Fibroblast of pulmonary artery (primary cell): Measurements from ENCODE around the gene PDCD7.

Experiments used
- DNase-seq: peaks from one replicate; pipeline ENCODE4 v3.0.0-alpha.2; 2010; ENCODE audit warnings: low read depth
- H3K4me3 ChIP-seq: replicated peaks from 2 replicates; pipeline ENCODE4 v1.5.1; 2011; ENCODE audit warnings: low read depth, mild to moderate bottlenecking, control low read depth, low read length, moderate library complexity
- CTCF ChIP-seq: IDR thresholded peaks from 2 replicates; pipeline ENCODE4 v1.5.1; 2011; ENCODE audit warnings: mild to moderate bottlenecking, control low read depth, low read length, inconsistent platforms; ENCODE audit errors: missing control alignments

Gene PDCD7

GRCh38 chr15:65089206-65089824 lies 44.3 kb downstream of the PDCD7 start:
- DNase-seq: peak; percentile 74
- no peak for TF ChIP-seq CTCF
- H3K4me3 ChIP-seq: no peak overlapping the region

GRCh38 chr15:65088643-65089021 lies 45.0 kb downstream of the PDCD7 start:
- DNase-seq: no peak
- H3K4me3 ChIP-seq: no peak overlapping the region
- TF ChIP-seq CTCF: no peak

GRCh38 chr15:65087873-65088642 lies 45.5 kb downstream of the PDCD7 start:
- no peak for DNase-seq
- no peak for TF ChIP-seq CTCF
- H3K4me3 ChIP-seq: no peak overlapping the region

GRCh38 chr15:65087411-65087810 lies 46.2 kb downstream of the PDCD7 start:
- no peak for TF ChIP-seq CTCF
- no peak for DNase-seq
- no peak overlapping the region for H3K4me3 ChIP-seq

DNA sequence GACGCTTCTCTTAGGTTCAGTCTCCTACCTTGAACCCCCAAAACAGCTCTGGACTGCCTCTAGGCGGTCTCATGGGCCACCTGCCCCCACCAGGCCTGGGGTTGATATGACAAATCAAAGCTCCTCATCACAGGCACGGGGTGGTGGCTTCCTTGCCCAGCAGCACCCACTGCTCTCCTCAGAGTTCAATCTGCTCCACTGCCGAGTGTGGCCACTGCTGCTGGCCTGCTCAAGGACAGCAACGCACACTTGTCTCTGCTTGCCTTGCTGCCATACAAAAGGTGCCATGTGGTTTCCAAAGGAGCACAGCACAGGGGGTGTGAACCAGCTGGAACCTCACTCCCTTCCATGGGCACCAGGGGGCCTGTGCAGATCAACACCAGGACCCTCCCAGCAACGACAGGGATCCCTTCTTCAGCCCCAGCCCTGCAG lies 46.9 kb downstream of the PDCD7 start:
- no peak for DNase-seq
- no peak overlapping the region for H3K4me3 ChIP-seq
- peak; percentile 25 for TF ChIP-seq CTCF

- TF ChIP-seq CTCF: peak; percentile 57
- H3K4me3 ChIP-seq: no peak overlapping the region
- peak; percentile 39 for DNase-seq
Observed at GRCh38 chr15:65085990-65086679, 47.5 kb downstream of the PDCD7 start.
